Measurements from ENCODE around the gene TTLL12.

DNA sequence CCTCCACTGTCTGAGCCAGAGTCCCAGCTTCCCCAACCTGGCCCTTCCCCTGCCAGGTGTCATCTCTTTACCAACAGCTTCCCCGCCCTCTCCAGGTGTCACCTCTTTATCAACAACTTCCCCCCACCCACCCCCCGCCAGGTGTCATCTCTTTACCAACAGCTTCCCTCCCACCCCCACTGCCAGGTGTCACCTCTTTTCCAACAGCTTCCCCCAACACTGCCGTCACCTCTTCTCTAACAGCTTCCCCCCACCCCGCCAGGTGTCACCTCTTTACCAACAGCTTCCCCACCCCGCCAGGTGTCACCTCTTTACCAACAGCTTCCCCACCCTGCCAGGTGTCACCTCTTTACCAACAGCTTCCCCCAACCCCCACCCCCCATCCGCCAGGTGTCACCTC, 29.8 kb upstream of the TTLL12 start:
- TF ChIP-seq POLR2A (IDR thresholded peaks at IDR 0.05; ENCODE audit: low read length) (no peak), GATA1 (IDR thresholded peaks at IDR 0.05; ENCODE audit: low read depth, low read length) (no peak)
